SK-N-SH treated with all-trans-retinoic acid at 6 μM for 48 hours (cell line): ENCODE data around the gene DAB1.

Source experiments
- ARNTL ChIP-seq: fragments of 450-650 bp; formaldehyde crosslinking; IDR thresholded peaks from 2 replicates; pipeline ENCODE4 v1.5.0; 2020; ENCODE audit warnings: low read depth, mild to moderate bottlenecking, moderate library complexity, borderline replicate concordance
- CREB5 ChIP-seq: fragments of 250-450 bp; sonication (Bioruptor Pico); IDR thresholded peaks from 2 replicates; pipeline ENCODE4 v1.5.1; 2020; ENCODE audit warnings: low read depth, mild to moderate bottlenecking, moderate library complexity
- ESRRG ChIP-seq: fragments of 250-450 bp; sonication (Bioruptor Pico); IDR thresholded peaks from 2 replicates; pipeline ENCODE4 v1.6.1; 2021; ENCODE audit warnings: mild to moderate bottlenecking
- OSR1 ChIP-seq: fragments of 250-450 bp; sonication (Bioruptor Pico); IDR thresholded peaks from 2 replicates; pipeline ENCODE4 v1.8.0; 2022; ENCODE audit warnings: moderate library complexity, mild to moderate bottlenecking, inconsistent platforms
- PATZ1 ChIP-seq: fragments of 250-450 bp; sonication (Bioruptor Pico); IDR thresholded peaks from 2 replicates; pipeline ENCODE4 v1.8.0; 2020; ENCODE audit warnings: mild to moderate bottlenecking, moderate library complexity, borderline replicate concordance
- RARB ChIP-seq: fragments of 250-450 bp; sonication (Bioruptor Pico); IDR thresholded peaks from 2 replicates; pipeline ENCODE4 v1.8.0; 2021; ENCODE audit warnings: mild to moderate bottlenecking, moderate library complexity
- SNAI2 ChIP-seq: fragments of 250-450 bp; sonication (Bioruptor Pico); IDR thresholded peaks from 2 replicates; pipeline ENCODE4 v1.5.0; 2020; ENCODE audit warnings: mild to moderate bottlenecking, moderate library complexity
- TSHZ2 ChIP-seq: fragments of 250-450 bp; sonication (Bioruptor Pico); IDR thresholded peaks from 2 replicates; pipeline ENCODE4 v1.5.0; 2020; ENCODE audit warnings: mild to moderate bottlenecking, moderate library complexity
- ZC3H10 ChIP-seq: fragments of 250-450 bp; sonication (Bioruptor Pico); IDR thresholded peaks from 2 replicates; pipeline ENCODE4 v1.5.1; 2021; ENCODE audit warnings: mild to moderate bottlenecking, moderate library complexity
- ZFP30 ChIP-seq: fragments of 450-650 bp; formaldehyde crosslinking; IDR thresholded peaks from 2 replicates; pipeline ENCODE4 v1.5.0; 2022; ENCODE audit warnings: mild to moderate bottlenecking, moderate library complexity
- ZNF8 ChIP-seq: fragments of 450-650 bp; formaldehyde crosslinking; IDR thresholded peaks from 2 replicates; pipeline ENCODE4 v1.5.0; 2020; ENCODE audit warnings: mild to moderate bottlenecking, moderate library complexity

GRCh38 chr1:56975446-56975845 lies 448.4 kb downstream of the DAB1 start:
- no peak for TF ChIP-seq ARNTL (CRISPR knock-in tag)
- TF ChIP-seq ESRRG (CRISPR knock-in tag) = no peak
- no peak for TF ChIP-seq ZNF8 (CRISPR knock-in tag)
- no peak for TF ChIP-seq PATZ1 (CRISPR knock-in tag)
- TF ChIP-seq CREB5 (CRISPR knock-in tag) = no peak
- no peak for TF ChIP-seq TSHZ2
- TF ChIP-seq SNAI2 (CRISPR knock-in tag) = no peak
- no peak for TF ChIP-seq RARB (CRISPR knock-in tag)
- TF ChIP-seq OSR1 = no peak
- no peak for TF ChIP-seq ZFP30 (CRISPR knock-in tag)
- no peak for TF ChIP-seq ZC3H10 (CRISPR knock-in tag)
